ENCODE measurements around the gene KBTBD2. TPM values are rescaled to one million over a fixed set of nuclear protein-coding genes. Genes with fewer than 3 reads are reported as not detected.

The KBTBD2 gene
- total RNA-seq, 1 experiment from 2014 or later, result 56.7 TPM

Other genes with a start within 250 kb of the KBTBD2 start
- gene FKBP9, start 65.7 kb upstream of the KBTBD2 start, total RNA-seq (2021), result 155 and 160 TPM in 2 replicates
- 43.8 and 60.4 TPM in 2 replicates for gene NT5C3A, start 171.0 kb upstream of the KBTBD2 start, total RNA-seq (2021)
- gene RP9, start 217.6 kb upstream of the KBTBD2 start, total RNA-seq (2021), result 15.4 and 22.1 TPM in 2 replicates
- 12.4 and 13.1 TPM in 2 replicates for gene BBS9, start 237.8 kb upstream of the KBTBD2 start, total RNA-seq (2021)